CD4-positive, alpha-beta T cell treated with Interleukin-6 for 4 hours (primary cell): ENCODE results near the gene COL23A1.

Experiments
- DNase-seq: peaks from one replicate; pipeline ENCODE4 v3.0.0-alpha.2; 2020; ENCODE audit warnings: mixed read lengths

COL23A1 gene

GRCh38 chr5:178529080-178529479 lies 61.1 kb downstream of the COL23A1 start:
- DNase-seq = no peak

GRCh38 chr5:178527458-178528307 lies 62.5 kb downstream of the COL23A1 start:
- DNase-seq = no peak

GRCh38 chr5:178526773-178527457 lies 63.3 kb downstream of the COL23A1 start:
- DNase-seq = no peak

- no peak for DNase-seq
Measured at GRCh38 chr5:178525906-178526732, 64.1 kb downstream of the COL23A1 start.

- DNase-seq = no peak
Measured at GRCh38 chr5:178524093-178524882, 65.9 kb downstream of the COL23A1 start.

- DNase-seq = no peak
Measured at GRCh38 chr5:178522361-178522760, 67.8 kb downstream of the COL23A1 start.

GRCh38 chr5:178520851-178521250 lies 69.3 kb downstream of the COL23A1 start:
- DNase-seq = no peak

GRCh38 chr5:178519804-178520203 lies 70.4 kb downstream of the COL23A1 start:
- DNase-seq = no peak

GRCh38 chr5:178519155-178519554 lies 71.0 kb downstream of the COL23A1 start:
- DNase-seq = no peak

- no peak for DNase-seq
Measured at GRCh38 chr5:178516504-178517235, 73.5 kb downstream of the COL23A1 start.

- no peak for DNase-seq
Measured at GRCh38 chr5:178515776-178516503, 74.3 kb downstream of the COL23A1 start.

GRCh38 chr5:178514851-178515418 lies 75.3 kb downstream of the COL23A1 start:
- no peak for DNase-seq

GRCh38 chr5:178511172-178511571 lies 79.0 kb downstream of the COL23A1 start:
- no peak for DNase-seq

- DNase-seq = no peak
Measured at GRCh38 chr5:178509491-178510057, 80.6 kb downstream of the COL23A1 start.

- DNase-seq = no peak
Measured at GRCh38 chr5:178507151-178507932, 82.9 kb downstream of the COL23A1 start.

- no peak for DNase-seq
Measured at GRCh38 chr5:178505639-178506407, 84.4 kb downstream of the COL23A1 start.

GRCh38 chr5:178504340-178504960 lies 85.7 kb downstream of the COL23A1 start:
- DNase-seq = no peak
